GM12878 (cell line): ENCODE measurements around the gene SEC61A1. TPM values are rescaled to one million over a fixed set of nuclear protein-coding genes. Genes with fewer than 3 reads are reported as not detected.

ENCODE experiments used
- BHLHE40 ChIP-seq, 2 experiments: fragments of 450-650 bp in 1 of 2; IDR thresholded peaks; 2 replicates each; pipeline ENCODE4 v1.6.1; 2011 to 2017; ENCODE audit warnings: low read depth in 2 of 2, borderline replicate concordance in 1 of 2, improper control_type of control experiment in 1 of 2, low read length in 1 of 2, mild to moderate bottlenecking in 1 of 2
- CREB1 ChIP-seq: IDR thresholded peaks from 2 replicates; pipeline ENCODE4 v1.6.1; 2012; ENCODE audit warnings: low read depth, mild to moderate bottlenecking, inconsistent platforms
- EED ChIP-seq: sonication (generic); IDR thresholded peaks from 2 replicates; pipeline ENCODE4 v1.6.1; 2016; ENCODE audit warnings: antibody characterized with exemption, low read depth
- GABPA ChIP-seq: IDR thresholded peaks from 2 replicates; pipeline ENCODE4 v1.6.1; 2014; ENCODE audit warnings: antibody characterized with exemption, low read depth, mild to moderate bottlenecking, inconsistent platforms
- JUNB ChIP-seq: IDR thresholded peaks from 2 replicates; pipeline ENCODE4 v1.6.1; 2016; ENCODE audit warnings: antibody characterized with exemption, mild to moderate bottlenecking
- MTA2 ChIP-seq: fragments of 450-650 bp; IDR thresholded peaks from 2 replicates; pipeline ENCODE4 v1.6.1; 2016; ENCODE audit warnings: low read depth, mild to moderate bottlenecking, moderate library complexity
- NBN ChIP-seq: fragments of 450-650 bp; IDR thresholded peaks from 2 replicates; pipeline ENCODE4 v1.6.1; 2016
- NR2C1 ChIP-seq: fragments of 450-650 bp; IDR thresholded peaks from 2 replicates; pipeline ENCODE4 v1.6.1; 2017; ENCODE audit warnings: antibody characterized with exemption, mild to moderate bottlenecking, moderate library complexity
- NRF1 ChIP-seq: conservative IDR thresholded peaks from 2 replicates; pipeline ENCODE4 v1.6.1; 2011; ENCODE audit warnings: mild to moderate bottlenecking, low read depth, low read length, improper control_type of control experiment
- PML ChIP-seq: IDR thresholded peaks from 2 replicates; pipeline ENCODE4 v1.6.1; 2012; ENCODE audit warnings: low read length, inconsistent platforms
- RELA ChIP-seq: fragments of 450-650 bp; IDR thresholded peaks from 2 replicates; pipeline ENCODE4 v1.8.0; 2014; ENCODE audit warnings: borderline replicate concordance; ENCODE audit not compliant: partially characterized antibody
- WRNIP1 ChIP-seq: IDR thresholded peaks from 2 replicates; pipeline ENCODE4 v1.6.1; 2011; ENCODE audit warnings: low read depth, low read length, improper control_type of control experiment, borderline replicate concordance
- YY1 ChIP-seq: IDR thresholded peaks from 2 replicates; pipeline ENCODE4 v1.6.1; 2011; ENCODE audit warnings: low read depth, mild to moderate bottlenecking, low read length
- ZNF207 ChIP-seq: fragments of 450-650 bp; IDR thresholded peaks from 2 replicates; pipeline ENCODE4 v1.6.1; 2014; ENCODE audit warnings: antibody characterized with exemption, mild to moderate bottlenecking, borderline replicate concordance
- ZZZ3 ChIP-seq: IDR thresholded peaks from 2 replicates; pipeline ENCODE4 v1.6.1; 2011; ENCODE audit warnings: low read depth; ENCODE audit not compliant: control insufficient read depth, insufficient read length
- polyA plus RNA-seq, 11 experiments: library from polyadenylated mRNA; depleted of rRNA in 4 of 11; unstranded in 6 of 11; stranded (reverse) in 5 of 11; fragments of >200 nt; fragmentation: Nextera tagmentation in 4 of 11; fragmentation: Illumina TruSeq in 1 of 11; extraction: Ambion mirVana in 4 of 11; extraction: Trizol in 1 of 11; gene quantifications; 1 replicate in 1 of 11; 2 replicates in 10 of 11; pipeline versions ENCODE4 v1.2.1 to v1.2.3, GENCODE V29; 2011 to 2016; ENCODE audit warnings: inconsistent platforms in 2 of 11, missing spikeins in 2 of 11, low read depth in 1 of 11
- total RNA-seq, 4 experiments: library from RNA; depleted of rRNA in 3 of 4; stranded (reverse); fragments of >200 nt in 3 of 4; fragmentation: Illumina TruSeq in 1 of 4; extraction: Trizol in 1 of 4; gene quantifications; 2 replicates each; pipeline versions ENCODE4 v1.2.1 to v1.2.3, GENCODE V29; 2013 to 2021
- TF ChIP-seq, protein P1 (sequence below): IDR thresholded peaks from 2 replicates; pipeline ENCODE4 v1.6.1; 2011; ENCODE audit warnings: borderline replicate concordance, low read depth, mild to moderate bottlenecking, moderate library complexity, mixed read lengths, low read length; ENCODE audit not compliant: insufficient read depth; ENCODE audit errors: extremely low read length
- TF ChIP-seq, protein P2 (sequence below): IDR thresholded peaks from 2 replicates; pipeline ENCODE4 v1.6.1; 2012; ENCODE audit warnings: low read depth, low read length, improper control_type of control experiment
- TF ChIP-seq, protein P3 (sequence below): fragments of 450-650 bp; IDR thresholded peaks from 2 replicates; pipeline ENCODE4 v1.6.1; 2016; ENCODE audit warnings: mild to moderate bottlenecking
- TF ChIP-seq, protein P4 (sequence below): IDR thresholded peaks from 2 replicates; pipeline ENCODE4 v1.6.1; 2012; ENCODE audit warnings: low read length, inconsistent platforms
- TF ChIP-seq, protein P5 (sequence below): fragments of 450-650 bp; IDR thresholded peaks from 2 replicates; pipeline ENCODE4 v1.6.1; 2018; ENCODE audit warnings: borderline replicate concordance, mild to moderate bottlenecking; ENCODE audit not compliant: partially characterized antibody
- TF ChIP-seq, protein P6 (sequence below): fragments of 450-650 bp; IDR thresholded peaks from 2 replicates; pipeline ENCODE4 v1.6.1; 2017; ENCODE audit warnings: mild to moderate bottlenecking, moderate library complexity

The SEC61A1 gene
- total and polyA plus RNA-seq, 10 of the 15 experiments (the other 5 are each of a cell fraction or from before 2014, with no cell fraction given): 5.2 to 265 (median 142) TPM

DNA sequence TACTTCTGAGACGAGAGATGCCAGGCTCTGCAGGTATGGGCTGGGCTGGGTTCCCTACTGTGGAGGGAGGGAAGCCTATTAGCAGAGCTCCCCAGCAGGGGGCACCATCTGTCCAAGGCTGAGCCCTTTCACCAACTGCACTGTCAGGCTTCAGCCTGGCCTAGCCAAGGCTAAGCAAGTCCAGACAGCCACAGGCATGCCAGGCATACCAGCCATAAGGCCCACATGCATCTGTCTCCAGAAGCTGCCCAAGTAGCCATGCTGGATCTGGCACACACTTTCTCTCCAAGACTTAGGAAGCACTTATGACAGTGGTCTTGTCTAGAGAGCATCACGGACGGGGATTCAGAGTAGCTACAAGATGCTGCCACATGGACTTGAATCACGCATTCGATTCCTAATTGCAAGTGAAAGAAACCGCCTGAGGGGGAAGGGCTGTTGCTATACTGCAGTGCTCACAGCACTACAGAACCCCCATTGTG is 43.0 kb downstream of the SEC61A1 start (continued):
- TF ChIP-seq ZZZ3 (no peak), EED (no peak), WRNIP1 (no peak), PML (no peak), ZNF207 (no peak), MTA2 (no peak), CREB1 (no peak), GABPA (no peak), NBN (no peak), RELA (no peak), JUNB (no peak), NR2C1 (no peak), YY1 (peak; percentile 61; the same call in 1 of the 2 replicates), BHLHE40 (IDR thresholded peaks at IDR 0.05; ENCODE audit: borderline replicate concordance in 1 of 2, low read depth in 2 of 2, low read length in 1 of 2) (0 out of 4 replicates have a peak, but pooled peaks of 1 of the 2 experiments have one; percentile 21), NRF1 (no peak)
- TF ChIP-seq, protein P1, sequence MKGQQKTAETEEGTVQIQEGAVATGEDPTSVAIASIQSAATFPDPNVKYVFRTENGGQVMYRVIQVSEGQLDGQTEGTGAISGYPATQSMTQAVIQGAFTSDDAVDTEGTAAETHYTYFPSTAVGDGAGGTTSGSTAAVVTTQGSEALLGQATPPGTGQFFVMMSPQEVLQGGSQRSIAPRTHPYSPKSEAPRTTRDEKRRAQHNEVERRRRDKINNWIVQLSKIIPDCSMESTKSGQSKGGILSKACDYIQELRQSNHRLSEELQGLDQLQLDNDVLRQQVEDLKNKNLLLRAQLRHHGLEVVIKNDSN: no peak
- TF ChIP-seq, protein P2, sequence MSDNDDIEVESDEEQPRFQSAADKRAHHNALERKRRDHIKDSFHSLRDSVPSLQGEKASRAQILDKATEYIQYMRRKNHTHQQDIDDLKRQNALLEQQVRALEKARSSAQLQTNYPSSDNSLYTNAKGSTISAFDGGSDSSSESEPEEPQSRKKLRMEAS: no peak
- TF ChIP-seq, protein P3, sequence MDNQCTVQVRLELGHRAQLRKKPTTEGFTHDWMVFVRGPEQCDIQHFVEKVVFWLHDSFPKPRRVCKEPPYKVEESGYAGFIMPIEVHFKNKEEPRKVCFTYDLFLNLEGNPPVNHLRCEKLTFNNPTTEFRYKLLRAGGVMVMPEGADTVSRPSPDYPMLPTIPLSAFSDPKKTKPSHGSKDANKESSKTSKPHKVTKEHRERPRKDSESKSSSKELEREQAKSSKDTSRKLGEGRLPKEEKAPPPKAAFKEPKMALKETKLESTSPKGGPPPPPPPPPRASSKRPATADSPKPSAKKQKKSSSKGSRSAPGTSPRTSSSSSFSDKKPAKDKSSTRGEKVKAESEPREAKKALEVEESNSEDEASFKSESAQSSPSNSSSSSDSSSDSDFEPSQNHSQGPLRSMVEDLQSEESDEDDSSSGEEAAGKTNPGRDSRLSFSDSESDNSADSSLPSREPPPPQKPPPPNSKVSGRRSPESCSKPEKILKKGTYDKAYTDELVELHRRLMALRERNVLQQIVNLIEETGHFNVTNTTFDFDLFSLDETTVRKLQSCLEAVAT: no peak
- TF ChIP-seq, protein P4, sequence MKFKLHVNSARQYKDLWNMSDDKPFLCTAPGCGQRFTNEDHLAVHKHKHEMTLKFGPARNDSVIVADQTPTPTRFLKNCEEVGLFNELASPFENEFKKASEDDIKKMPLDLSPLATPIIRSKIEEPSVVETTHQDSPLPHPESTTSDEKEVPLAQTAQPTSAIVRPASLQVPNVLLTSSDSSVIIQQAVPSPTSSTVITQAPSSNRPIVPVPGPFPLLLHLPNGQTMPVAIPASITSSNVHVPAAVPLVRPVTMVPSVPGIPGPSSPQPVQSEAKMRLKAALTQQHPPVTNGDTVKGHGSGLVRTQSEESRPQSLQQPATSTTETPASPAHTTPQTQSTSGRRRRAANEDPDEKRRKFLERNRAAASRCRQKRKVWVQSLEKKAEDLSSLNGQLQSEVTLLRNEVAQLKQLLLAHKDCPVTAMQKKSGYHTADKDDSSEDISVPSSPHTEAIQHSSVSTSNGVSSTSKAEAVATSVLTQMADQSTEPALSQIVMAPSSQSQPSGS: no peak
- TF ChIP-seq, protein P5, sequence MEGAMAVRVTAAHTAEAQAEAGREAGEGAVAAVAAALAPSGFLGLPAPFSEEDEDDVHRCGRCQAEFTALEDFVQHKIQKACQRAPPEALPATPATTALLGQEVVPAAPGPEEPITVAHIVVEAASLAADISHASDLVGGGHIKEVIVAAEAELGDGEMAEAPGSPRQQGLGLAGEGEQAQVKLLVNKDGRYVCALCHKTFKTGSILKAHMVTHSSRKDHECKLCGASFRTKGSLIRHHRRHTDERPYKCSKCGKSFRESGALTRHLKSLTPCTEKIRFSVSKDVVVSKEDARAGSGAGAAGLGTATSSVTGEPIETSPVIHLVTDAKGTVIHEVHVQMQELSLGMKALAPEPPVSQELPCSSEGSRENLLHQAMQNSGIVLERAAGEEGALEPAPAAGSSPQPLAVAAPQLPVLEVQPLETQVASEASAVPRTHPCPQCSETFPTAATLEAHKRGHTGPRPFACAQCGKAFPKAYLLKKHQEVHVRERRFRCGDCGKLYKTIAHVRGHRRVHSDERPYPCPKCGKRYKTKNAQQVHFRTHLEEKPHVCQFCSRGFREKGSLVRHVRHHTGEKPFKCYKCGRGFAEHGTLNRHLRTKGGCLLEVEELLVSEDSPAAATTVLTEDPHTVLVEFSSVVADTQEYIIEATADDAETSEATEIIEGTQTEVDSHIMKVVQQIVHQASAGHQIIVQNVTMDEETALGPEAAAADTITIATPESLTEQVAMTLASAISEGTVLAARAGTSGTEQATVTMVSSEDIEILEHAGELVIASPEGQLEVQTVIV: no peak
- TF ChIP-seq, protein P6, sequence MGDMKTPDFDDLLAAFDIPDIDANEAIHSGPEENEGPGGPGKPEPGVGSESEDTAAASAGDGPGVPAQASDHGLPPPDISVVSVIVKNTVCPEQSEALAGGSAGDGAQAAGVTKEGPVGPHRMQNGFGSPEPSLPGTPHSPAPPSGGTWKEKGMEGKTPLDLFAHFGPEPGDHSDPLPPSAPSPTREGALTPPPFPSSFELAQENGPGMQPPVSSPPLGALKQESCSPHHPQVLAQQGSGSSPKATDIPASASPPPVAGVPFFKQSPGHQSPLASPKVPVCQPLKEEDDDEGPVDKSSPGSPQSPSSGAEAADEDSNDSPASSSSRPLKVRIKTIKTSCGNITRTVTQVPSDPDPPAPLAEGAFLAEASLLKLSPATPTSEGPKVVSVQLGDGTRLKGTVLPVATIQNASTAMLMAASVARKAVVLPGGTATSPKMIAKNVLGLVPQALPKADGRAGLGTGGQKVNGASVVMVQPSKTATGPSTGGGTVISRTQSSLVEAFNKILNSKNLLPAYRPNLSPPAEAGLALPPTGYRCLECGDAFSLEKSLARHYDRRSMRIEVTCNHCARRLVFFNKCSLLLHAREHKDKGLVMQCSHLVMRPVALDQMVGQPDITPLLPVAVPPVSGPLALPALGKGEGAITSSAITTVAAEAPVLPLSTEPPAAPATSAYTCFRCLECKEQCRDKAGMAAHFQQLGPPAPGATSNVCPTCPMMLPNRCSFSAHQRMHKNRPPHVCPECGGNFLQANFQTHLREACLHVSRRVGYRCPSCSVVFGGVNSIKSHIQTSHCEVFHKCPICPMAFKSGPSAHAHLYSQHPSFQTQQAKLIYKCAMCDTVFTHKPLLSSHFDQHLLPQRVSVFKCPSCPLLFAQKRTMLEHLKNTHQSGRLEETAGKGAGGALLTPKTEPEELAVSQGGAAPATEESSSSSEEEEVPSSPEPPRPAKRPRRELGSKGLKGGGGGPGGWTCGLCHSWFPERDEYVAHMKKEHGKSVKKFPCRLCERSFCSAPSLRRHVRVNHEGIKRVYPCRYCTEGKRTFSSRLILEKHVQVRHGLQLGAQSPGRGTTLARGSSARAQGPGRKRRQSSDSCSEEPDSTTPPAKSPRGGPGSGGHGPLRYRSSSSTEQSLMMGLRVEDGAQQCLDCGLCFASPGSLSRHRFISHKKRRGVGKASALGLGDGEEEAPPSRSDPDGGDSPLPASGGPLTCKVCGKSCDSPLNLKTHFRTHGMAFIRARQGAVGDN: no peak
